Measurements from ENCODE around the gene GLRX3. TPM values are rescaled to one million over a fixed set of nuclear protein-coding genes. Genes with fewer than 3 reads are reported as not detected.

The GLRX3 gene
- total RNA-seq, 1 experiment from 2014 or later: 496 TPM

DNA sequence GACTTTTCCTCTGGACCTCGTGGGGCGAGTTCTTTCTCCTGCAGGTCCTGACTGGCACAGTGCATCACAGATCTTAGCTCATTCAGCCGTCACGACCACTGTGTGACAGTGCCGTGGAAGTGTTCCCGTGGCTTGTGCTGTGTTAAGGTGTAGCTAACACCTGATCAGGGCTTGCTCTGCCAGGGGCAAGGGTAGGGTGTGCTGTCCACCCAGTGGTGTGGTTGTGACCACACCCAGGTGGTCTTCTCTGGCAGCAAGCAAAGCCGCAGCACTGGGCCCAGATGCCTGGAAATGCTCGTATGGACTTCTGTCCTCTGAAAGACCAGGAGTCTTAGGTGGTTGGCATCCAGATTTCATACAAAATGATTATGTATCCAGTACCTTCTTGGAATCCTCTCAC lies 86.2 kb downstream of the GLRX3 start:
- in situ Hi-C loops (cut with HindIII; ENCODE audit: low sequenced_read_pairs): no loop called here

DNA sequence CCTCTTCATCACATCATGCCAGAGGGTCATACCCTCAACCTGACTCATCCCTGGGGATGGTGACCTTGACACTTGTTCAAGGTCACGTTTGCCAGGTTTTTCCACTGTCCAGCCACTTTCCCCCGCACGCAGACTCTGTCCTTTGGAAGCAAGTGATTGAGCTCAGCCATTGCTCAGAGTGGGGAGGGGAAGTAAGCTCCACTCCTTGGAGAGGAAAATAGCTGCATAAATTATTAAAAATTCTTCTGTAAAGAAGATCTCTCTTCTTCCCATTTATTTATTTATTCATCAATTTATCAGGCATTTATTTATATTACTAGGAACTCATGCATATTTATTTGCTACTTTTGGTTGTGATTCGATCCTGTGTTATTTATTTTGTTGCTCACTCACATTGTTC lies 88.0 kb downstream of the GLRX3 start:
- in situ Hi-C loops (cut with HindIII; ENCODE audit: low sequenced_read_pairs): no loop called here
- no peak for DNase-seq (ENCODE audit: low spot score)

More for the DNA sequence above, 86.2 kb downstream of the GLRX3 start:
- no peak for DNase-seq (ENCODE audit: low spot score)

DNA sequence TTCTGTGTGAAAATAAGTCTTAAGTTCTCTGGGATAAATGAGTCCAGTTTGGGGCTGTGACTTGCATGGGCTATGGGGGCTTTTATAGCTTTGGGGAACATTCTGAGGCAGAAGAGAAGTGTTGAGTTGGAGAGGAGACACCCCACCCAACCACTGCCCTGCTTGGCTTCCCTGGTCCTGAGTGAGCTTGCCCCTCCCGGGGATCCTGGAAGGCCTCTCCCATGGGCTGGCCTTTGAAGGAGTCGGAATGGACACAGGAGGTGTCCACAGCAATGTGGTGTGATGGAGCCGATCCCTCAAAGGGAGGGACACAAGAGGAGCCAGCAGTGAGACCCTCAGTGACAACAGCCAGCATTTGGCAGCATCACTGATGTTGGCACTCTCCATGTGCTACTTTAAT lies 89.8 kb downstream of the GLRX3 start:
- no peak for DNase-seq (ENCODE audit: low spot score)
- in situ Hi-C loops (cut with HindIII; ENCODE audit: low sequenced_read_pairs): no loop called here

DNA sequence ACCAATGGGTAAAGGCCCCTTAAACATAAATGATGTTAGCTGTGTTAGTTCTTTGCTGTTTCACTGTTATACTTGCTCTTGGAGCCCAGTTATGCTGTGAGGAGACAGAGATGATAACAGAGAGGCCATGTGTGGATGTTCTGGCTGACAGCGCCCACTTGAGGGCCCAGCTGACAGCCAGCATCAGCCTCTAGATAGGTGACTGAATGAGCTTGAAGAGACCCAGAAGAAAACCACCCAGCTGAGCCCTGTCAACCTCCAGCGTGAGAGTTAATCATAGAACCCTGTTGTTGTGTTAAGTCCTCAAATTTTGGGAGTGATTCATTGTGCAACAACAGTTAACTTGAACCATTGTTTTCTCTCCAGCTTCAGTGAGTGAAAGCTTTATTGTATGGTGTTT lies 91.7 kb downstream of the GLRX3 start:
- DNase-seq (ENCODE audit: low spot score): no peak
- in situ Hi-C loops (cut with HindIII; ENCODE audit: low sequenced_read_pairs): no loop called here

Other genes starting within 250 kb of the GLRX3 start
- 0.24 and 0.25 TPM in 2 replicates for gene EBF3, start 172.1 kb upstream of the GLRX3 start, total RNA-seq (2014; rRNA removed; shearing (Covaris generic))
- 2.9 TPM in 1 of 2 replicates, not detected in the other for gene C10orf143, start 25.6 kb upstream of the GLRX3 start, total RNA-seq (2014; rRNA removed; shearing (Covaris generic))

Data from G401 (cell line).